ENCODE results near the gene GPBP1.

GPBP1 gene

GRCh38 chr5:57199866-57200265 is 26.0 kb downstream of the GPBP1 start:
- H3K4me3 ChIP-seq (ENCODE audit: insufficient read length, low read depth), result no peak overlapping the region
- no peaks in the 10 kb centered on the region for H3K9me3 ChIP-seq (ENCODE audit: insufficient read depth, low read length)
- DNase-seq (ENCODE audit: low read depth, low spot score), result no peak
- TF ChIP-seq YY1 (IDR thresholded peaks at IDR 0.05; ENCODE audit: insufficient read depth, insufficient read length), result no peak
- TF ChIP-seq ZNF274 (IDR thresholded peaks at IDR 0.05; ENCODE audit: low read depth, low read length), result no peak
- TF ChIP-seq SUZ12 (IDR thresholded peaks at IDR 0.05; ENCODE audit: extremely low read depth, insufficient read depth, insufficient read length), result no peak
- no peaks in the 10 kb centered on the region for H3K4me1 ChIP-seq (ENCODE audit: insufficient read depth, insufficient read length)
- no peak overlapping the region for H3K9ac ChIP-seq (ENCODE audit: insufficient read length, low read depth)
- H3K36me3 ChIP-seq (ENCODE audit: insufficient read depth, insufficient read length, low read length), result peaks cover 16% of the 10 kb centered on the region
- no peaks in the 10 kb centered on the region for H3K27me3 ChIP-seq (ENCODE audit: insufficient read depth, insufficient read length)

- H3K4me1 ChIP-seq (ENCODE audit: insufficient read depth, insufficient read length), result peaks cover 3% of the 10 kb centered on the region
- H3K36me3 ChIP-seq (ENCODE audit: insufficient read depth, insufficient read length, low read length), result peaks cover 14% of the 10 kb centered on the region
- H3K9ac ChIP-seq (ENCODE audit: insufficient read length, low read depth), result no peak overlapping the region
- no peak for DNase-seq (ENCODE audit: low read depth, low spot score)
- no peak for TF ChIP-seq SUZ12 (IDR thresholded peaks at IDR 0.05; ENCODE audit: extremely low read depth, insufficient read depth, insufficient read length)
- no peak for TF ChIP-seq ZNF274 (IDR thresholded peaks at IDR 0.05; ENCODE audit: low read depth, low read length)
- no peak for TF ChIP-seq YY1 (IDR thresholded peaks at IDR 0.05; ENCODE audit: insufficient read depth, insufficient read length)
- no peak overlapping the region for H3K4me3 ChIP-seq (ENCODE audit: insufficient read length, low read depth)
- no peaks in the 10 kb centered on the region for H3K27me3 ChIP-seq (ENCODE audit: insufficient read depth, insufficient read length)
- no peaks in the 10 kb centered on the region for H3K9me3 ChIP-seq (ENCODE audit: insufficient read depth, low read length)
Measured at GRCh38 chr5:57202811-57203210, 29.0 kb downstream of the GPBP1 start.

DNA sequence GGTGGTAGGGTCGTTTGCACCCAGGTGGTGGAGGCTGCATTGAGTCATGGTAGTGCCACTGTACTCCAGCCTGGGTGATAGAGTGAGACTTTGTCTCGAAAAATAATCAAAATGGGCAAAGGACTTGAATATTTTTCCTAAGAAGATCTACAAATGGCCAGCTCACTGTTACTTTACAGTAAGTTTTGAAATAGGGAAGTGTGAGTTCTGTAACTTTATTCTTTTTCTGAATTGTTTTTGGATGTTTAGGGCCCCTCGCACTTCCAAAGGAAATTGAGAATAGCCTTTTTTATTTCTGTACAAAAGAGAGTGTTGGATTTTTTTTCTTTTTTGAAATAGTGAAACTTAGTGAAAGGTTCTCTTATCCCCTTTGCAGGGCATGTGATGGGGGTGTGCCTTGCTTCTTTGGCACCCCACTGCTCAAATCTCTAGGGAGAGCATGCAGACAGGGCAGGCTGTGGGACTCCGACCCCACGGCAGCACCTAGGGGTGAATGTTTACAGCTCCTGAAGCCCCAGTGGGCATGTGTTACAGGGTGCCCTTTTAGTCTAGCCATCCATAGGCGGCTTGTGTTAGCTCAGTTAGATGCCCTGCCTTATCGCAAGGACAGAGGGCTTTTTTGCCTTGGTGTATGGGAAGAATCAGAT is 33.3 kb downstream of the GPBP1 start:
- no peak for DNase-seq (ENCODE audit: low read depth, low spot score)
- no peak for TF ChIP-seq SUZ12 (IDR thresholded peaks at IDR 0.05; ENCODE audit: extremely low read depth, insufficient read depth, insufficient read length)
- no peak for TF ChIP-seq YY1 (IDR thresholded peaks at IDR 0.05; ENCODE audit: insufficient read depth, insufficient read length)
- TF ChIP-seq ZNF274 (IDR thresholded peaks at IDR 0.05; ENCODE audit: low read depth, low read length), result no peak
- no peak overlapping the region for H3K9ac ChIP-seq (ENCODE audit: insufficient read length, low read depth)
- peaks cover 8% of the 10 kb centered on the region for H3K36me3 ChIP-seq (ENCODE audit: insufficient read depth, insufficient read length, low read length)
- H3K4me3 ChIP-seq (ENCODE audit: insufficient read length, low read depth), result no peak overlapping the region
- peaks cover 3% of the 10 kb centered on the region for H3K4me1 ChIP-seq (ENCODE audit: insufficient read depth, insufficient read length)
- H3K27me3 ChIP-seq (ENCODE audit: insufficient read depth, insufficient read length), result no peaks in the 10 kb centered on the region
- H3K9me3 ChIP-seq (ENCODE audit: insufficient read depth, low read length), result no peaks in the 10 kb centered on the region

GRCh38 chr5:57207681-57208080 is 33.8 kb downstream of the GPBP1 start:
- H3K9me3 ChIP-seq (ENCODE audit: insufficient read depth, low read length), result no peaks in the 10 kb centered on the region
- peaks cover 8% of the 10 kb centered on the region for H3K36me3 ChIP-seq (ENCODE audit: insufficient read depth, insufficient read length, low read length)
- DNase-seq (ENCODE audit: low read depth, low spot score), result no peak
- H3K27me3 ChIP-seq (ENCODE audit: insufficient read depth, insufficient read length), result no peaks in the 10 kb centered on the region
- H3K9ac ChIP-seq (ENCODE audit: insufficient read length, low read depth), result no peak overlapping the region
- peaks cover 3% of the 10 kb centered on the region for H3K4me1 ChIP-seq (ENCODE audit: insufficient read depth, insufficient read length)
- no peak overlapping the region for H3K4me3 ChIP-seq (ENCODE audit: insufficient read length, low read depth)
- TF ChIP-seq SUZ12 (IDR thresholded peaks at IDR 0.05; ENCODE audit: extremely low read depth, insufficient read depth, insufficient read length) (no peak), ZNF274 (IDR thresholded peaks at IDR 0.05; ENCODE audit: low read depth, low read length) (no peak), YY1 (IDR thresholded peaks at IDR 0.05; ENCODE audit: insufficient read depth, insufficient read length) (no peak)

DNA sequence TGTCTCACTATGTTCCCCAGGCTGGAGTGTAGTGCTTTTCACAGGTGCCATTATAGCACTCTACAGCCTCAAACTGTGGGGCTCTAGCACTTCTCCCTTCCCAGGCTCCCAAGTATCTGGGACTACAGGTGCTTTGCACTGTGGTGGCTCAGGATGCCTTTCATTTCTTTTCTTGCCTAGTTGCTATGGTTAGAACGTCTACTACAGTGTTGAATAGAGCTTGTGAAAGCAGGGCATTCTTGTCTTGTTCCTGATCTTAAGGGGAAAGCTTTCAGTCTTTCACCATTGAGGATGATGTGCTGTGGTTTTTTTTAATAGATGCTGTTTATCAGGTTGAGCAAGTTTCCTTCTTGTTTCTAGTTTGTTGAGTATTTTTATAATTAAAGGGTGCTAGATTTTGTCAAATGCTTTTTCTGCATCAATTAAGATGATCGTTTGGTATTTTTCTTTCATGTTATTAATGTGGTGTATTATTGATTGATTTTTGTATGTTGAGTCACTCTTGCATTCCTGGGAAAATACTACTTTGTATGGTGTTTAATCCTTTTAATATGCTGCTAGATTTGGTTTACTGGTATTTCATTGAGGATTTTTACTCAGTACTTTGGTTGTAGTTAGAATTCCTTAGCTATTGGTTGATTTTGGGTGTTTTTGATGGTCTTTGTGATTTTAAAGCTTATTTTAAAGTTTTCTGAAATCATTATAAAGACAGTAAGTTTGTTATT is 35.6 kb downstream of the GPBP1 start:
- Histone ChIP-seq H3K36me3 (ENCODE audit: insufficient read depth, insufficient read length, low read length) (peaks cover 14% of the 10 kb centered on the region), H3K9ac (ENCODE audit: insufficient read length, low read depth) (no peak overlapping the region), H3K4me3 (ENCODE audit: insufficient read length, low read depth) (no peak overlapping the region), H3K27me3 (ENCODE audit: insufficient read depth, insufficient read length) (no peaks in the 10 kb centered on the region), H3K9me3 (ENCODE audit: insufficient read depth, low read length) (no peaks in the 10 kb centered on the region), H3K4me1 (ENCODE audit: insufficient read depth, insufficient read length) (peaks cover 3% of the 10 kb centered on the region)
- DNase-seq (ENCODE audit: low read depth, low spot score), result no peak
- TF ChIP-seq SUZ12 (IDR thresholded peaks at IDR 0.05; ENCODE audit: extremely low read depth, insufficient read depth, insufficient read length) (no peak), ZNF274 (IDR thresholded peaks at IDR 0.05; ENCODE audit: low read depth, low read length) (no peak), YY1 (IDR thresholded peaks at IDR 0.05; ENCODE audit: insufficient read depth, insufficient read length) (no peak)

- Histone ChIP-seq H3K36me3 (ENCODE audit: insufficient read depth, insufficient read length, low read length) (peaks cover 25% of the 10 kb centered on the region), H3K9me3 (ENCODE audit: insufficient read depth, low read length) (no peaks in the 10 kb centered on the region), H3K9ac (ENCODE audit: insufficient read length, low read depth) (no peak overlapping the region), H3K4me3 (ENCODE audit: insufficient read length, low read depth) (no peak overlapping the region), H3K27me3 (ENCODE audit: insufficient read depth, insufficient read length) (no peaks in the 10 kb centered on the region), H3K4me1 (ENCODE audit: insufficient read depth, insufficient read length) (peaks cover 3% of the 10 kb centered on the region)
- no peak for TF ChIP-seq SUZ12 (IDR thresholded peaks at IDR 0.05; ENCODE audit: extremely low read depth, insufficient read depth, insufficient read length)
- no peak for TF ChIP-seq ZNF274 (IDR thresholded peaks at IDR 0.05; ENCODE audit: low read depth, low read length)
- no peak for TF ChIP-seq YY1 (IDR thresholded peaks at IDR 0.05; ENCODE audit: insufficient read depth, insufficient read length)
- DNase-seq (ENCODE audit: low read depth, low spot score), result no peak
Measured at GRCh38 chr5:57210633-57211032, 36.8 kb downstream of the GPBP1 start.

DNA sequence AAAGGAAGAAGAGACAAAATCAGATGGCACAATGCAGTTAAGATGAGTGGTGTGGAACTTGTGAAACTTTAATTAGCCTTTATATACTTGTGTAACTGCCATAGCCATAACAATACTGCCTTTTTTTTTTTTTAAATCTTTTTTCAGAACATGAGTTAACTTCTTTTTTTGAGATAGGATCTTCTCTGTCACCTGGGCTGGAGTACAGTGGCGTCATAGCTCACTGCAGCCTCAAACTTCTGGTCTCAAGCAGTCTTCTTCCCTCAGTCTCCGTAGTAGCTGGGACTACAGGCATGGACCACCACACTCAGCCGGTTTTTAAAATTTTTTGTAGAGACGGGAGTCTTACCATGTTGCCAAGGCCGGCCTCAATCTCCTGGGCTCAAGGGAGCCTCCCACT is 37.2 kb downstream of the GPBP1 start:
- TF ChIP-seq SUZ12 (IDR thresholded peaks at IDR 0.05; ENCODE audit: extremely low read depth, insufficient read depth, insufficient read length), result no peak
- no peak for TF ChIP-seq ZNF274 (IDR thresholded peaks at IDR 0.05; ENCODE audit: low read depth, low read length)
- TF ChIP-seq YY1 (IDR thresholded peaks at IDR 0.05; ENCODE audit: insufficient read depth, insufficient read length), result no peak
- no peaks in the 10 kb centered on the region for H3K9me3 ChIP-seq (ENCODE audit: insufficient read depth, low read length)
- H3K4me3 ChIP-seq (ENCODE audit: insufficient read length, low read depth), result no peak overlapping the region
- H3K4me1 ChIP-seq (ENCODE audit: insufficient read depth, insufficient read length), result peaks cover 3% of the 10 kb centered on the region
- peaks cover 28% of the 10 kb centered on the region for H3K36me3 ChIP-seq (ENCODE audit: insufficient read depth, insufficient read length, low read length)
- DNase-seq (ENCODE audit: low read depth, low spot score), result no peak
- H3K27me3 ChIP-seq (ENCODE audit: insufficient read depth, insufficient read length), result no peaks in the 10 kb centered on the region
- no peak overlapping the region for H3K9ac ChIP-seq (ENCODE audit: insufficient read length, low read depth)
